CD4-positive, alpha-beta T cell treated with Interleukin-6 for 4 hours (primary cell): ENCODE measurements around the gene RIT1.
"Not testable (repeated sequence)": the region's sequence is repeated elsewhere in the genome, so short reads cannot be mapped to it uniquely, and the experiment has no call there.

Source experiments
- DNase-seq: peaks from one replicate; pipeline ENCODE4 v3.0.0-alpha.2; 2020; ENCODE audit warnings: mixed read lengths

Gene RIT1

GRCh38 chr1:155933591-155934096, 22.5 kb upstream of the RIT1 start:
- no peak for DNase-seq

GRCh38 chr1:155932487-155932886, 21.3 kb upstream of the RIT1 start:
- no peak for DNase-seq

GRCh38 chr1:155932081-155932480, 20.9 kb upstream of the RIT1 start:
- DNase-seq = no peak

GRCh38 chr1:155931332-155932038, 20.3 kb upstream of the RIT1 start:
- no peak for DNase-seq

GRCh38 chr1:155930725-155931124, 19.6 kb upstream of the RIT1 start:
- not testable (repeated sequence) for DNase-seq

- DNase-seq = no peak
Measured at GRCh38 chr1:155929057-155929456, 17.9 kb upstream of the RIT1 start.

GRCh38 chr1:155925506-155925905, 14.4 kb upstream of the RIT1 start:
- DNase-seq = no peak

- DNase-seq = no peak
Measured at GRCh38 chr1:155920717-155921116, 9.6 kb upstream of the RIT1 start.

GRCh38 chr1:155919801-155920200, 8.7 kb upstream of the RIT1 start:
- no peak for DNase-seq

- no peak for DNase-seq
Measured at GRCh38 chr1:155918660-155919059, 7.5 kb upstream of the RIT1 start.

- no peak for DNase-seq
Measured at GRCh38 chr1:155913969-155914757, 3.0 kb upstream of the RIT1 start.

- DNase-seq = no peak
Measured at GRCh38 chr1:155912056-155912536, 947 bp upstream of the RIT1 start.

GRCh38 chr1:155910621-155911121, 478 bp downstream of the RIT1 start:
- DNase-seq = peak; percentile 5

GRCh38 chr1:155909894-155910293, 1.3 kb downstream of the RIT1 start:
- DNase-seq = peak; percentile 15

- no peak for DNase-seq
Measured at GRCh38 chr1:155904261-155904660, 6.9 kb downstream of the RIT1 start.

GRCh38 chr1:155900161-155900560, 11.0 kb downstream of the RIT1 start:
- DNase-seq = no peak

- DNase-seq = no peak
Measured at GRCh38 chr1:155899683-155900082, 11.5 kb downstream of the RIT1 start.

GRCh38 chr1:155898888-155899287, 12.3 kb downstream of the RIT1 start:
- DNase-seq = no peak

GRCh38 chr1:155897746-155898145, 13.4 kb downstream of the RIT1 start:
- DNase-seq = no peak

GRCh38 chr1:155896476-155896875, 14.7 kb downstream of the RIT1 start:
- not testable (repeated sequence) for DNase-seq

- DNase-seq = not testable (repeated sequence)
Measured at GRCh38 chr1:155895617-155896016, 15.5 kb downstream of the RIT1 start.

- peak; percentile 47 for DNase-seq
Measured at GRCh38 chr1:155893389-155894142, 17.6 kb downstream of the RIT1 start.

- DNase-seq = no peak
Measured at GRCh38 chr1:155892796-155893195, 18.4 kb downstream of the RIT1 start.
